ENCODE results near the gene CHAD.

DNA sequence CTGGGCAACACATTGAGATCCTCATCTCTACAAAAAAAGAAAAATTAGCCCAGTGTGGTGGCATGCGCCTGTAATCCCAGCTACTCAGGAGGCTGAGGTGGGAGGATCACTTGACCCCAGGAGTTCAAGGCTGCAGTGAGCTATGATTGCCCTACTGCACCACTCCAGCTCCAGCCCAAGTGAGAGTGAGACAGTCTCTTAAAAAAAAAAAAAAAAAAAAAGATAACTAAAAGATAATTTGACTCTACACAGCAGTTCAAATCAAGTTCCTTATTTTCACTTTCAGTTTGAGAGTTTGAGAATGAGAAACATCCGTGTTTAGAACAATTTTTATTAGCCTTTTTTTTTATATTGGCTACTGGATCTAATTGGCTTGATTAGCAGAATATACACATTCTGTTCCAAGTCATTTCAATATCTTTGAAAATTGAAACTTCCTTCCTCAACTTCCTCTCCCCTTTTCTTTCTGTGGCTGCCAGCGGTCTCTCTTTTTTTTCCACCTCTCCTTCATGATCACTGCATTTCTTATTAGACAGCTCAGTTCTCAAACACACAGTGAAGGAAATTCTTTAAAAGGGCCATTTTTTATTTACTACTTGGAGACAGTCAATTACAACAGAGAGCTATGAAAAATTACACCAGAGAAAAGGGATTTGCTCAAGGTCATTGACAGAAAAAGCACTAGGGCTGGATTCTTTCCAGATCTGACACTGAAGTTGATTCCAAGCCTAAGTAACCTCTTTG is 47.2 kb downstream of the CHAD start:
- TF ChIP-seq, protein P1, sequence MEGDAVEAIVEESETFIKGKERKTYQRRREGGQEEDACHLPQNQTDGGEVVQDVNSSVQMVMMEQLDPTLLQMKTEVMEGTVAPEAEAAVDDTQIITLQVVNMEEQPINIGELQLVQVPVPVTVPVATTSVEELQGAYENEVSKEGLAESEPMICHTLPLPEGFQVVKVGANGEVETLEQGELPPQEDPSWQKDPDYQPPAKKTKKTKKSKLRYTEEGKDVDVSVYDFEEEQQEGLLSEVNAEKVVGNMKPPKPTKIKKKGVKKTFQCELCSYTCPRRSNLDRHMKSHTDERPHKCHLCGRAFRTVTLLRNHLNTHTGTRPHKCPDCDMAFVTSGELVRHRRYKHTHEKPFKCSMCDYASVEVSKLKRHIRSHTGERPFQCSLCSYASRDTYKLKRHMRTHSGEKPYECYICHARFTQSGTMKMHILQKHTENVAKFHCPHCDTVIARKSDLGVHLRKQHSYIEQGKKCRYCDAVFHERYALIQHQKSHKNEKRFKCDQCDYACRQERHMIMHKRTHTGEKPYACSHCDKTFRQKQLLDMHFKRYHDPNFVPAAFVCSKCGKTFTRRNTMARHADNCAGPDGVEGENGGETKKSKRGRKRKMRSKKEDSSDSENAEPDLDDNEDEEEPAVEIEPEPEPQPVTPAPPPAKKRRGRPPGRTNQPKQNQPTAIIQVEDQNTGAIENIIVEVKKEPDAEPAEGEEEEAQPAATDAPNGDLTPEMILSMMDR (IDR thresholded peaks at IDR 0.05; ENCODE audit: poor library complexity, severe bottlenecking), result no peak
- TF ChIP-seq EZH2 (IDR thresholded peaks at IDR 0.05; ENCODE audit: borderline replicate concordance, insufficient read depth, low read length, poor library complexity, severe bottlenecking) (no peak), RAD21 (conservative IDR thresholded peaks at IDR 0.05) (no peak)
- TF ChIP-seq, protein P2, sequence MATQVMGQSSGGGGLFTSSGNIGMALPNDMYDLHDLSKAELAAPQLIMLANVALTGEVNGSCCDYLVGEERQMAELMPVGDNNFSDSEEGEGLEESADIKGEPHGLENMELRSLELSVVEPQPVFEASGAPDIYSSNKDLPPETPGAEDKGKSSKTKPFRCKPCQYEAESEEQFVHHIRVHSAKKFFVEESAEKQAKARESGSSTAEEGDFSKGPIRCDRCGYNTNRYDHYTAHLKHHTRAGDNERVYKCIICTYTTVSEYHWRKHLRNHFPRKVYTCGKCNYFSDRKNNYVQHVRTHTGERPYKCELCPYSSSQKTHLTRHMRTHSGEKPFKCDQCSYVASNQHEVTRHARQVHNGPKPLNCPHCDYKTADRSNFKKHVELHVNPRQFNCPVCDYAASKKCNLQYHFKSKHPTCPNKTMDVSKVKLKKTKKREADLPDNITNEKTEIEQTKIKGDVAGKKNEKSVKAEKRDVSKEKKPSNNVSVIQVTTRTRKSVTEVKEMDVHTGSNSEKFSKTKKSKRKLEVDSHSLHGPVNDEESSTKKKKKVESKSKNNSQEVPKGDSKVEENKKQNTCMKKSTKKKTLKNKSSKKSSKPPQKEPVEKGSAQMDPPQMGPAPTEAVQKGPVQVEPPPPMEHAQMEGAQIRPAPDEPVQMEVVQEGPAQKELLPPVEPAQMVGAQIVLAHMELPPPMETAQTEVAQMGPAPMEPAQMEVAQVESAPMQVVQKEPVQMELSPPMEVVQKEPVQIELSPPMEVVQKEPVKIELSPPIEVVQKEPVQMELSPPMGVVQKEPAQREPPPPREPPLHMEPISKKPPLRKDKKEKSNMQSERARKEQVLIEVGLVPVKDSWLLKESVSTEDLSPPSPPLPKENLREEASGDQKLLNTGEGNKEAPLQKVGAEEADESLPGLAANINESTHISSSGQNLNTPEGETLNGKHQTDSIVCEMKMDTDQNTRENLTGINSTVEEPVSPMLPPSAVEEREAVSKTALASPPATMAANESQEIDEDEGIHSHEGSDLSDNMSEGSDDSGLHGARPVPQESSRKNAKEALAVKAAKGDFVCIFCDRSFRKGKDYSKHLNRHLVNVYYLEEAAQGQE (IDR thresholded peaks at IDR 0.05; ENCODE audit: borderline replicate concordance), result no peak

Measured in neural cell (in vitro differentiated cells).